Suprapubic skin (tissue), 4 donors: ENCODE results near the gene HPCAL1. TPM values are rescaled to one million over a fixed set of nuclear protein-coding genes. Genes with fewer than 3 reads are reported as not detected.

Experiments
- DNase-seq, 2 donors: peaks; one replicate each; pipeline ENCODE4 v3.0.0-alpha.2; 2019; ENCODE audit warnings: low spot score in 2 of 2
- H3K27ac ChIP-seq: fragments of 200-600 bp; sonication (generic); one replicate; pipeline ENCODE4 v1.5.1; 2019
- H3K27me3 ChIP-seq: fragments of 200-600 bp; sonication (generic); one replicate; pipeline ENCODE4 v1.5.1; 2019
- H3K36me3 ChIP-seq: fragments of 200-600 bp; sonication (generic); one replicate; pipeline ENCODE4 v1.5.1; 2019
- H3K4me1 ChIP-seq: fragments of 200-600 bp; sonication (generic); one replicate; pipeline ENCODE4 v1.5.1; 2019
- H3K4me3 ChIP-seq: fragments of 200-600 bp; sonication (generic); one replicate; pipeline ENCODE4 v1.5.1; 2019; ENCODE audit warnings: mild to moderate bottlenecking
- H3K9me3 ChIP-seq: fragments of 200-600 bp; sonication (generic); one replicate; pipeline ENCODE4 v1.5.1; 2019
- CTCF ChIP-seq, 2 donors: fragments of 200-600 bp in 1 of 2; fragments of 450-650 bp in 1 of 2; sonication (generic) in 1 of 2; IDR thresholded peaks; one replicate each; pipeline ENCODE4 v1.5.1; 2016 to 2019; ENCODE audit warnings: antibody characterized with exemption in 2 of 2, mild to moderate bottlenecking in 1 of 2, moderate library complexity in 1 of 2
- EP300 ChIP-seq: sonication (generic); formaldehyde crosslinking; IDR thresholded peaks from one replicate; pipeline ENCODE4 v1.6.1; 2017; ENCODE audit warnings: antibody characterized with exemption
- POLR2A ChIP-seq, 2 donors: fragments of 450-650 bp; IDR thresholded peaks; one replicate each; pipeline ENCODE4 v1.6.1; 2017; ENCODE audit warnings: antibody characterized with exemption in 2 of 2, mild to moderate bottlenecking in 2 of 2, moderate library complexity in 2 of 2
- POLR2AphosphoS5 ChIP-seq, 3 donors: sonication (generic); formaldehyde crosslinking; IDR thresholded peaks; one replicate each; pipeline ENCODE4 v1.6.1; 2017; ENCODE audit warnings: antibody characterized with exemption in 3 of 3
- WGBS: methylation state at CpG from one replicate; pipeline ENCODE4 v1.1.5; 2018; 5-methylcytosine and 5-hydroxymethylcytosine counted together
- total RNA-seq, 4 donors: library from RNA; depleted of rRNA; stranded (reverse); fragments of >200 nt; gene quantifications; one replicate each; pipeline ENCODE4 v1.1.0, GENCODE V29; 2016

HPCAL1 gene
- total RNA-seq, 4 donors from 2014 or later, result 27.7 to 40.7 (median 35.3) TPM

GRCh38 chr2:10404324-10405143 lies 101.8 kb downstream of the HPCAL1 start:
- Histone ChIP-seq H3K9me3 (no peaks in the 10 kb centered on the region), H3K36me3 (no peaks in the 10 kb centered on the region), H3K27ac (peak overlapping the region; percentile 68), H3K4me1 (peaks cover 87% of the 10 kb centered on the region), H3K27me3 (no peaks in the 10 kb centered on the region), H3K4me3 (peak overlapping the region; percentile 3)
- 37% methylated on average over 17 of the region's 20 CpGs for WGBS
- no peak for DNase-seq
- TF ChIP-seq CTCF (IDR thresholded peaks at IDR 0.05) (no peak), EP300 (no peak), POLR2A (IDR thresholded peaks at IDR 0.05) (no peak), POLR2AphosphoS5 (IDR thresholded peaks at IDR 0.05) (no peak)

- H3K27me3 ChIP-seq, result no peaks in the 10 kb centered on the region
- no peak for DNase-seq
- peak overlapping the region; percentile 68 for H3K27ac ChIP-seq
- H3K36me3 ChIP-seq, result no peaks in the 10 kb centered on the region
- H3K4me1 ChIP-seq, result peaks cover 82% of the 10 kb centered on the region
- 23% methylated on average over 13 of the region's 13 CpGs for WGBS
- no peaks in the 10 kb centered on the region for H3K9me3 ChIP-seq
- TF ChIP-seq POLR2AphosphoS5 (IDR thresholded peaks at IDR 0.05) (peak in 2 of 3 donors; percentile 45 to 89), CTCF (IDR thresholded peaks at IDR 0.05) (no peak), EP300 (peak; percentile 65), POLR2A (IDR thresholded peaks at IDR 0.05) (no peak)
- no peak overlapping the region for H3K4me3 ChIP-seq
Observed at GRCh38 chr2:10405448-10405847, 102.7 kb downstream of the HPCAL1 start.

GRCh38 chr2:10406016-10406415 lies 103.3 kb downstream of the HPCAL1 start:
- WGBS, result 59% methylated on average over 10 of the region's 10 CpGs
- H3K4me3 ChIP-seq, result no peak overlapping the region
- no peak for DNase-seq
- peaks cover 79% of the 10 kb centered on the region for H3K4me1 ChIP-seq
- H3K27me3 ChIP-seq, result no peaks in the 10 kb centered on the region
- no peaks in the 10 kb centered on the region for H3K36me3 ChIP-seq
- H3K9me3 ChIP-seq, result no peaks in the 10 kb centered on the region
- H3K27ac ChIP-seq, result peak overlapping the region; percentile 68
- no peak for TF ChIP-seq POLR2AphosphoS5 (IDR thresholded peaks at IDR 0.05)
- TF ChIP-seq EP300, result peak; percentile 47

- Histone ChIP-seq H3K4me1 (peaks cover 72% of the 10 kb centered on the region), H3K27ac (peak overlapping the region; percentile 9), H3K4me3 (no peak overlapping the region), H3K36me3 (no peaks in the 10 kb centered on the region), H3K9me3 (no peaks in the 10 kb centered on the region), H3K27me3 (no peaks in the 10 kb centered on the region)
- DNase-seq, result no peak
- TF ChIP-seq CTCF (IDR thresholded peaks at IDR 0.05), result no peak
- TF ChIP-seq EP300, result no peak
- no peak for TF ChIP-seq POLR2A (IDR thresholded peaks at IDR 0.05)
- no peak for TF ChIP-seq POLR2AphosphoS5 (IDR thresholded peaks at IDR 0.05)
- 37% methylated on average over 9 of the region's 18 CpGs for WGBS
Observed at GRCh38 chr2:10406491-10407188, 103.9 kb downstream of the HPCAL1 start.

- Histone ChIP-seq H3K27me3 (no peaks in the 10 kb centered on the region), H3K9me3 (no peaks in the 10 kb centered on the region), H3K36me3 (no peaks in the 10 kb centered on the region), H3K4me3 (no peak overlapping the region), H3K4me1 (peaks cover 70% of the 10 kb centered on the region), H3K27ac (peak overlapping the region; percentile 62)
- WGBS, result 67% methylated on average over 4 of the region's 4 CpGs
- TF ChIP-seq EP300 (no peak), CTCF (IDR thresholded peaks at IDR 0.05) (no peak), POLR2A (IDR thresholded peaks at IDR 0.05) (no peak), POLR2AphosphoS5 (IDR thresholded peaks at IDR 0.05) (no peak)
- no peak for DNase-seq
Observed at GRCh38 chr2:10407432-10407831, 104.7 kb downstream of the HPCAL1 start.
